ENCODE measurements around the gene SEC63.
"Not testable (repeated sequence)": the region's sequence is repeated elsewhere in the genome, so short reads cannot be mapped to it uniquely, and the experiment has no call there.

The SEC63 gene

GRCh38 chr6:107867302-107867615, 90.7 kb downstream of the SEC63 start:
- no peak for DNase-seq (ENCODE audit: extremely low read depth in 1 of 2, low read depth in 1 of 2)

GRCh38 chr6:107866606-107867301, 91.3 kb downstream of the SEC63 start:
- no peak for DNase-seq (ENCODE audit: extremely low read depth in 1 of 2, low read depth in 1 of 2)

GRCh38 chr6:107864226-107865127, 93.5 kb downstream of the SEC63 start:
- DNase-seq (ENCODE audit: extremely low read depth in 1 of 2, low read depth in 1 of 2), result no peak

GRCh38 chr6:107862383-107862782, 95.6 kb downstream of the SEC63 start:
- DNase-seq (ENCODE audit: extremely low read depth in 1 of 2, low read depth in 1 of 2), result no peak

GRCh38 chr6:107860963-107861362, 97.0 kb downstream of the SEC63 start:
- DNase-seq (ENCODE audit: extremely low read depth in 1 of 2, low read depth in 1 of 2), result not testable (repeated sequence)

GRCh38 chr6:107860144-107860543, 97.9 kb downstream of the SEC63 start:
- DNase-seq (ENCODE audit: extremely low read depth in 1 of 2, low read depth in 1 of 2), result not testable (repeated sequence)

GRCh38 chr6:107853230-107853629, 104.8 kb downstream of the SEC63 start:
- DNase-seq (ENCODE audit: extremely low read depth in 1 of 2, low read depth in 1 of 2), result no peak

- DNase-seq (ENCODE audit: extremely low read depth in 1 of 2, low read depth in 1 of 2), result no peak
These were observed 108.7 kb downstream of the SEC63 start for GRCh38 chr6:107849325-107849724.

- peak; percentile 63 for DNase-seq (ENCODE audit: extremely low read depth in 1 of 2, low read depth in 1 of 2)
These were observed 109.9 kb downstream of the SEC63 start for GRCh38 chr6:107847844-107848802.

- no peak for DNase-seq (ENCODE audit: extremely low read depth in 1 of 2, low read depth in 1 of 2)
These were observed 111.7 kb downstream of the SEC63 start for GRCh38 chr6:107846262-107846795.

- DNase-seq (ENCODE audit: extremely low read depth in 1 of 2, low read depth in 1 of 2), result no peak
These were observed 112.2 kb downstream of the SEC63 start for GRCh38 chr6:107845777-107846176.

- DNase-seq (ENCODE audit: extremely low read depth in 1 of 2, low read depth in 1 of 2), result no peak
These were observed 114.6 kb downstream of the SEC63 start for GRCh38 chr6:107843400-107843799.

- DNase-seq (ENCODE audit: extremely low read depth in 1 of 2, low read depth in 1 of 2), result no peak
These were observed 116.7 kb downstream of the SEC63 start for GRCh38 chr6:107841275-107841670.

GRCh38 chr6:107840636-107841274, 117.3 kb downstream of the SEC63 start:
- DNase-seq (ENCODE audit: extremely low read depth in 1 of 2, low read depth in 1 of 2), result no peak

GRCh38 chr6:107833136-107833535, 124.9 kb downstream of the SEC63 start:
- no peak for DNase-seq (ENCODE audit: extremely low read depth in 1 of 2, low read depth in 1 of 2)

GRCh38 chr6:107832151-107833056, 125.6 kb downstream of the SEC63 start:
- no peak for DNase-seq (ENCODE audit: extremely low read depth in 1 of 2, low read depth in 1 of 2)

- no peak for DNase-seq (ENCODE audit: extremely low read depth in 1 of 2, low read depth in 1 of 2)
These were observed 127.9 kb downstream of the SEC63 start for GRCh38 chr6:107830060-107830459.

GRCh38 chr6:107827541-107827940, 130.5 kb downstream of the SEC63 start:
- DNase-seq (ENCODE audit: extremely low read depth in 1 of 2, low read depth in 1 of 2), result no peak

GRCh38 chr6:107823047-107823557, 134.9 kb downstream of the SEC63 start:
- no peak for DNase-seq (ENCODE audit: extremely low read depth in 1 of 2, low read depth in 1 of 2)

Data from stimulated activated CD8-positive, alpha-beta memory T cell treated with anti-CD3 and anti-CD28 coated beads, Interleukin-7, amount 100 ng/mL, for 48 hours (primary cell).